Liver (tissue), 9 donors: ENCODE measurements around the gene RPGRIP1. TPM values are rescaled to one million over a fixed set of nuclear protein-coding genes. Genes with fewer than 3 reads are reported as not detected.

Experiments used
- DNase-seq: peaks from one replicate; pipeline ENCODE4 v3.0.0-alpha.2; 2017; ENCODE audit warnings: low spot score
- H3K27ac ChIP-seq, 2 donors: one replicate each; pipeline ENCODE4 v1.7.0; 2013; ENCODE audit warnings: inconsistent platforms in 2 of 2, low read length in 2 of 2, control low read depth in 1 of 2, low read depth in 1 of 2, mild to moderate bottlenecking in 1 of 2
- H3K27me3 ChIP-seq, 4 donors: one replicate each; pipeline versions ENCODE4 v1.6.1 to v1.7.0; 2013; ENCODE audit warnings: low read length in 3 of 4, inconsistent platforms in 1 of 4, mild to moderate bottlenecking in 1 of 4, moderate library complexity in 1 of 4; ENCODE audit not compliant: control insufficient read depth in 4 of 4, insufficient read depth in 4 of 4
- H3K36me3 ChIP-seq, 4 donors: one replicate each; pipeline versions ENCODE4 v1.6.1 to v1.7.0; 2013; ENCODE audit warnings: low read length in 3 of 4, mild to moderate bottlenecking in 3 of 4, low read depth in 1 of 4, moderate library complexity in 1 of 4; ENCODE audit not compliant: control insufficient read depth in 4 of 4, insufficient read depth in 3 of 4
- H3K4me1 ChIP-seq, 4 donors: one replicate each; pipeline versions ENCODE4 v1.6.1 to v1.7.0; 2013; ENCODE audit warnings: low read length in 3 of 4, mild to moderate bottlenecking in 3 of 4, moderate library complexity in 1 of 4; ENCODE audit not compliant: control insufficient read depth in 4 of 4, insufficient read depth in 4 of 4
- H3K4me3 ChIP-seq, 3 donors: one replicate each; pipeline versions ENCODE4 v1.6.1 to v1.7.0; 2013; ENCODE audit warnings: low read length in 3 of 3, control low read depth in 1 of 3, low read depth in 1 of 3, mild to moderate bottlenecking in 1 of 3
- H3K9ac ChIP-seq, 2 donors: one replicate each; pipeline ENCODE4 v1.7.0; 2013; ENCODE audit warnings: low read length in 2 of 2, mild to moderate bottlenecking in 2 of 2, moderate library complexity in 2 of 2, control low read depth in 1 of 2, low read depth in 1 of 2
- H3K9me3 ChIP-seq, 4 donors: one replicate each; pipeline versions ENCODE4 v1.6.1 to v1.7.0; 2013; ENCODE audit warnings: low read length in 3 of 4; ENCODE audit not compliant: control insufficient read depth in 4 of 4
- EGR1 ChIP-seq, 2 donors: IDR thresholded peaks; 2 replicates each; pipeline ENCODE4 v1.6.1; 2016 to 2018; ENCODE audit warnings: antibody characterized with exemption in 2 of 2, low read depth in 2 of 2
- FOXA1 ChIP-seq: IDR thresholded peaks from 2 replicates; pipeline ENCODE4 v1.6.1; 2016; ENCODE audit warnings: antibody characterized with exemption
- FOXA2 ChIP-seq: IDR thresholded peaks from 2 replicates; pipeline ENCODE4 v1.6.1; 2016; ENCODE audit warnings: antibody characterized with exemption
- GABPA ChIP-seq, 2 donors: IDR thresholded peaks in 1 of 2; conservative IDR thresholded peaks in 1 of 2; 2 replicates each; pipeline ENCODE4 v1.6.1; 2016; ENCODE audit warnings: antibody characterized with exemption in 2 of 2, mild to moderate bottlenecking in 1 of 2, moderate library complexity in 1 of 2
- HNF4A ChIP-seq, 2 donors: conservative IDR thresholded peaks; 2 replicates each; pipeline ENCODE4 v1.6.1; 2016; ENCODE audit warnings: antibody characterized with exemption in 2 of 2, mild to moderate bottlenecking in 2 of 2
- HNF4G ChIP-seq: IDR thresholded peaks from 2 replicates; pipeline ENCODE4 v1.6.1; 2016; ENCODE audit warnings: antibody characterized with exemption
- JUND ChIP-seq, 2 donors: IDR thresholded peaks; 2 replicates each; pipeline ENCODE4 v1.6.1; 2016; ENCODE audit warnings: antibody characterized with exemption in 2 of 2
- MAX ChIP-seq: IDR thresholded peaks from 2 replicates; pipeline ENCODE4 v1.6.1; 2016; ENCODE audit warnings: antibody characterized with exemption
- NR2F2 ChIP-seq: IDR thresholded peaks from 2 replicates; pipeline ENCODE4 v1.6.1; 2016; ENCODE audit warnings: antibody characterized with exemption
- RXRA ChIP-seq, 2 donors: IDR thresholded peaks; 2 replicates each; pipeline ENCODE4 v1.6.1; 2017 to 2018; ENCODE audit warnings: antibody characterized with exemption in 2 of 2, mild to moderate bottlenecking in 1 of 2
- SP1 ChIP-seq: IDR thresholded peaks from 2 replicates; pipeline ENCODE4 v1.6.1; 2018; ENCODE audit warnings: antibody characterized with exemption, mild to moderate bottlenecking
- TAF1 ChIP-seq: conservative IDR thresholded peaks from 2 replicates; pipeline ENCODE4 v1.6.1; 2016; ENCODE audit warnings: antibody characterized with exemption, mild to moderate bottlenecking
- YY1 ChIP-seq: IDR thresholded peaks from 2 replicates; pipeline ENCODE4 v1.6.1; 2016; ENCODE audit warnings: antibody characterized with exemption, mild to moderate bottlenecking
- ZBTB33 ChIP-seq: IDR thresholded peaks from 2 replicates; pipeline ENCODE4 v1.6.1; 2016; ENCODE audit warnings: antibody characterized with exemption
- WGBS: extraction: QIAGEN DNeasy Blood & Tissue Kit; methylation state at CpG from one replicate; pipeline ENCODE4 v1.1.7; 2013; 5-methylcytosine and 5-hydroxymethylcytosine counted together
- polyA plus RNA-seq, 2 donors: library from polyadenylated mRNA; stranded (reverse) in 1 of 2; unstranded in 1 of 2; fragments of 200-250 nt in 1 of 2; fragments of >200 nt in 1 of 2; fragmentation: Nextera tagmentation in 1 of 2; extraction: Ambion mirVana in 1 of 2; gene quantifications; one replicate each; pipeline versions ENCODE4 v1.2.1 to v1.2.3, GENCODE V29; 2013 to 2015
- total RNA-seq, 2 donors: library from RNA; depleted of rRNA; stranded (reverse); fragments of >200 nt; gene quantifications; one replicate each; pipeline ENCODE4 v1.2.3, GENCODE V29; 2014
- TF ChIP-seq, protein P1 (sequence below): IDR thresholded peaks from 2 replicates; pipeline ENCODE4 v1.6.1; 2016; ENCODE audit warnings: antibody characterized with exemption
- TF ChIP-seq, protein P2 (sequence below): fragments of 150-350 bp; IDR thresholded peaks from 2 replicates; pipeline ENCODE4 v1.5.1; 2017; ENCODE audit warnings: improper control_type of control experiment, low read depth, low read length; ENCODE audit not compliant: missing input control
- TF ChIP-seq, protein P3 (sequence below): IDR thresholded peaks from 2 replicates; pipeline ENCODE4 v1.6.1; 2016; ENCODE audit warnings: antibody characterized with exemption, mild to moderate bottlenecking
- donor health status: healthy.
- donor health status: healthy.
- donor health status: healthy.
- donor health status: healthy.
- donor health status: healthy.

The RPGRIP1 gene
- total and polyA plus RNA-seq, 4 donors = 0.27 to 1.3 (median 0.40) TPM

GRCh38 chr14:21262410-21262809, 17.5 kb upstream of the RPGRIP1 start:
- H3K36me3 ChIP-seq = peaks cover 14 to 57% (median 44%) of the 10 kb centered on the region in 4 donors
- H3K9ac ChIP-seq = no peak overlapping the region
- H3K27me3 ChIP-seq = no peaks in the 10 kb centered on the region
- H3K4me1 ChIP-seq = peaks cover 26 to 58% (median 50%) of the 10 kb centered on the region in 4 donors
- no peak overlapping the region for H3K4me3 ChIP-seq
- WGBS = 67% methylated on average over 3 of the region's 3 CpGs
- no peak for DNase-seq
- TF ChIP-seq NR2F2 = no peak
- TF ChIP-seq HNF4G = no peak
- no peak for TF ChIP-seq TAF1
- no peak for TF ChIP-seq YY1
- TF ChIP-seq ZBTB33 = no peak
- TF ChIP-seq MAX = no peak
- TF ChIP-seq RXRA (IDR thresholded peaks at IDR 0.05) = no peak
- TF ChIP-seq, protein P1, sequence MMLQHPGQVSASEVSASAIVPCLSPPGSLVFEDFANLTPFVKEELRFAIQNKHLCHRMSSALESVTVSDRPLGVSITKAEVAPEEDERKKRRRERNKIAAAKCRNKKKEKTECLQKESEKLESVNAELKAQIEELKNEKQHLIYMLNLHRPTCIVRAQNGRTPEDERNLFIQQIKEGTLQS = no peak
- TF ChIP-seq, protein P2, sequence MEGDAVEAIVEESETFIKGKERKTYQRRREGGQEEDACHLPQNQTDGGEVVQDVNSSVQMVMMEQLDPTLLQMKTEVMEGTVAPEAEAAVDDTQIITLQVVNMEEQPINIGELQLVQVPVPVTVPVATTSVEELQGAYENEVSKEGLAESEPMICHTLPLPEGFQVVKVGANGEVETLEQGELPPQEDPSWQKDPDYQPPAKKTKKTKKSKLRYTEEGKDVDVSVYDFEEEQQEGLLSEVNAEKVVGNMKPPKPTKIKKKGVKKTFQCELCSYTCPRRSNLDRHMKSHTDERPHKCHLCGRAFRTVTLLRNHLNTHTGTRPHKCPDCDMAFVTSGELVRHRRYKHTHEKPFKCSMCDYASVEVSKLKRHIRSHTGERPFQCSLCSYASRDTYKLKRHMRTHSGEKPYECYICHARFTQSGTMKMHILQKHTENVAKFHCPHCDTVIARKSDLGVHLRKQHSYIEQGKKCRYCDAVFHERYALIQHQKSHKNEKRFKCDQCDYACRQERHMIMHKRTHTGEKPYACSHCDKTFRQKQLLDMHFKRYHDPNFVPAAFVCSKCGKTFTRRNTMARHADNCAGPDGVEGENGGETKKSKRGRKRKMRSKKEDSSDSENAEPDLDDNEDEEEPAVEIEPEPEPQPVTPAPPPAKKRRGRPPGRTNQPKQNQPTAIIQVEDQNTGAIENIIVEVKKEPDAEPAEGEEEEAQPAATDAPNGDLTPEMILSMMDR = no peak
- TF ChIP-seq, protein P3, sequence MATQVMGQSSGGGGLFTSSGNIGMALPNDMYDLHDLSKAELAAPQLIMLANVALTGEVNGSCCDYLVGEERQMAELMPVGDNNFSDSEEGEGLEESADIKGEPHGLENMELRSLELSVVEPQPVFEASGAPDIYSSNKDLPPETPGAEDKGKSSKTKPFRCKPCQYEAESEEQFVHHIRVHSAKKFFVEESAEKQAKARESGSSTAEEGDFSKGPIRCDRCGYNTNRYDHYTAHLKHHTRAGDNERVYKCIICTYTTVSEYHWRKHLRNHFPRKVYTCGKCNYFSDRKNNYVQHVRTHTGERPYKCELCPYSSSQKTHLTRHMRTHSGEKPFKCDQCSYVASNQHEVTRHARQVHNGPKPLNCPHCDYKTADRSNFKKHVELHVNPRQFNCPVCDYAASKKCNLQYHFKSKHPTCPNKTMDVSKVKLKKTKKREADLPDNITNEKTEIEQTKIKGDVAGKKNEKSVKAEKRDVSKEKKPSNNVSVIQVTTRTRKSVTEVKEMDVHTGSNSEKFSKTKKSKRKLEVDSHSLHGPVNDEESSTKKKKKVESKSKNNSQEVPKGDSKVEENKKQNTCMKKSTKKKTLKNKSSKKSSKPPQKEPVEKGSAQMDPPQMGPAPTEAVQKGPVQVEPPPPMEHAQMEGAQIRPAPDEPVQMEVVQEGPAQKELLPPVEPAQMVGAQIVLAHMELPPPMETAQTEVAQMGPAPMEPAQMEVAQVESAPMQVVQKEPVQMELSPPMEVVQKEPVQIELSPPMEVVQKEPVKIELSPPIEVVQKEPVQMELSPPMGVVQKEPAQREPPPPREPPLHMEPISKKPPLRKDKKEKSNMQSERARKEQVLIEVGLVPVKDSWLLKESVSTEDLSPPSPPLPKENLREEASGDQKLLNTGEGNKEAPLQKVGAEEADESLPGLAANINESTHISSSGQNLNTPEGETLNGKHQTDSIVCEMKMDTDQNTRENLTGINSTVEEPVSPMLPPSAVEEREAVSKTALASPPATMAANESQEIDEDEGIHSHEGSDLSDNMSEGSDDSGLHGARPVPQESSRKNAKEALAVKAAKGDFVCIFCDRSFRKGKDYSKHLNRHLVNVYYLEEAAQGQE = no peak
- TF ChIP-seq GABPA (IDR thresholded peaks at IDR 0.05 in 1 of 2, conservative IDR thresholded peaks at IDR 0.05 in 1 of 2) = no peak
- TF ChIP-seq FOXA2 = no peak
- TF ChIP-seq JUND (IDR thresholded peaks at IDR 0.05) = no peak
- no peak for TF ChIP-seq EGR1 (IDR thresholded peaks at IDR 0.05; ENCODE audit: low read depth in 2 of 2)
- TF ChIP-seq FOXA1 = no peak
- no peak for TF ChIP-seq HNF4A (conservative IDR thresholded peaks at IDR 0.05)
- TF ChIP-seq SP1 = no peak
- H3K27ac ChIP-seq = no peak overlapping the region
- no peaks in the 10 kb centered on the region for H3K9me3 ChIP-seq
